A204.1 (cell line): Measurements from ENCODE around the gene DDX27.
"Not testable (repeated sequence)": the region's sequence is repeated elsewhere in the genome, so short reads cannot be mapped to it uniquely, and the experiment has no call there.

Experiments
- FAIRE-seq: peaks from 2 replicates; lab custom pipeline; 2012; peaks lifted over from hg19 to GRCh38; lab: Jason Lieb, UNC

DDX27 gene

DNA sequence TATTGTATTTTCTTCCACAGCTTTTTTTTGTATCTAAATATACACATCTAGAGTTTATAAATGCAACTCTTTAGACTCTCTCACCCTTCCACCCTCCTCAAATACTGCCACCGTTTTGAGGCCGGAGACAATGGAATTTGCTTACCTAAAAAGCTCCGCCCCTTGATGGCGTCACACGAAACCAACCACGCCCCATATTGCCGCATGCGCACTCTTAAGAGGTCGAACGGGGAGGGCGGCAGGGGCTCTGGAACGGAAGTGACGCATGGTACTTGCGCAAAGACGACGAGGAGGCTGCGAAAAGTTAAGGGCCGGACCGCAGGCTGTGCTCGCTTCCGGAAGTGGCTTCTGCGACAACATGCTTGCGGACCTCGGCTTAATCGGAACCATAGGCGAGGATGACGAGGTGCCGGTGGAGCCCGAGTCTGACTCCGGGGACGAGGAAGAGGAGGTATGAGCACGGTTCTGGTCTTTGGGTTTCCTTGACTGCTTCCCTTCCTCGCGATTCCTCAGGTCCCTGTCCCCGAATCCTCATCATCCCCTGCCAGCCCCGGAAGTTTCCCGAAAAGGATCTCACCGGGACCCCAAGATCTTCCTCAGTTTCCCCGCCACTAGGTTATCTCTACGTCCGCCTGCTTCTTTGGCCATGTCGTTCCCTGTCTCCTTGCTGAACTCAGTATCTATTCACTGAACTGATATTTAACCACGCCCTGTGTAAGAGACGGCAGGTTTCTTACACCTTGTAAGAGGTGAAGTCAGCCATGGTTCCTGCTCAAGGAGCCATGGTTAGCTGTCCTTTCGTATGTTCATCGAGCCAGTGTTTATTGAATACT lies at the start of gene DDX27:
TSS of gene DDX27 (plus strand) at position 326 of the 833 bp plus-strand sequence. CDS start at position 359, 33 bp downstream.
- peak; percentile 98 for FAIRE-seq

DNA sequence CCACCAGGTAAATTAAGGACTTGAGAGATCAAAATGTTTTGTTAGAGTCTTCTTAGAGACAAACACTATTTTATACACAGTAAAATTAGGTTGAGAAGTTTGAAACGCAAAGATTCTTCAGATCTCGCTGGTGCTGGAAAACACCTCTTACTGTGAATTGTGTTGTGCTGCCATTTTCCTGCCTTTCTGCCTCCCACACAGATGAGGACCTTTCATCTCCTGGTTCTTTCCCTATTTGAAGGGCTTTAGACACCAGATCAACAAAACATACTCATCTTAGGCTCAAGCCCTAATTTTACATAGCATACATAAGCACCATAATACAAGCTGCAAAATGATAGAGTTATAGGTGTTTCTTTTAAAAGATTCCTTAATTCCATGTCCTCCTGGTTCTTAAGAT lies 49.7 kb upstream of the DDX27 start:
- FAIRE-seq = no peak

- FAIRE-seq = no peak
These were observed 48.5 kb upstream of the DDX27 start for GRCh38 chr20:49170714-49171113.

DNA sequence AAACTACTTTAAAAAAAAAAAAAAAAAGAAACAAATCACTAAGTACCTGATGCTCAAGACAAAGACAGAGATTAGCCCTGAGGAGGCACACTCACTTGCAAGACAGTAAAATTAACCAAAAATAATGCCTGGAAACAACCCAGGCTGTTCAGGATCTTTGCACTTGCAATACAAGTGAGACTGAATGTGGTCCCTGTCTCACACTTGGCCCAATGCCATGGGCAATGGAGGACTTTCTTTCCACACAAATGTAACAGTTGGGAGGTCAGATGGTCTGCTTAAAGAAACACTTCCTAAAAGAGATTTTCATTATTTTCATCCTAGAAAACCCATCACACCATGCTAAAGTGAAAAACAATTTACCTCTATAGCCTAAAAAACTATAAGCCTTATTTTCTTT lies 47.3 kb upstream of the DDX27 start:
- no peak for FAIRE-seq

DNA sequence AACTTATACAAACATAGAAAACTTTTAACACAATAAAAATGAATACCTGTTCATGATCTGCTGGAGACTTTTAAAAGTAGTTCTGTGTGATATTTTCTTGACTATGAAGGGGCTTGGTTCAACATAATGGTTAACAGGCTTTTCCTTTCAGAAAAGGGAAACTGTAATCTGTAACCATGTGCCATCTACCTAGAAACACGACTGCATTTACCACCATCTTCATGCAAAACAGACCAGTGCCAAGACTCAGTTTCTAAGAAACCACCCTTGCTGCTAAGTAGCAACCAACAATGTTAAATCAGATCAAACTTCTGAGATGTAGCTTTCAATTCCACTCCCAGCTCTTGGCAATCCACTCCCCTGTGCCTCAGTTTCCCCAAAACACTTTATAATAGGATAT lies 46.8 kb upstream of the DDX27 start:
- FAIRE-seq = no peak

- no peak for FAIRE-seq
These were observed 45.0 kb upstream of the DDX27 start for GRCh38 chr20:49174183-49174582.

DNA sequence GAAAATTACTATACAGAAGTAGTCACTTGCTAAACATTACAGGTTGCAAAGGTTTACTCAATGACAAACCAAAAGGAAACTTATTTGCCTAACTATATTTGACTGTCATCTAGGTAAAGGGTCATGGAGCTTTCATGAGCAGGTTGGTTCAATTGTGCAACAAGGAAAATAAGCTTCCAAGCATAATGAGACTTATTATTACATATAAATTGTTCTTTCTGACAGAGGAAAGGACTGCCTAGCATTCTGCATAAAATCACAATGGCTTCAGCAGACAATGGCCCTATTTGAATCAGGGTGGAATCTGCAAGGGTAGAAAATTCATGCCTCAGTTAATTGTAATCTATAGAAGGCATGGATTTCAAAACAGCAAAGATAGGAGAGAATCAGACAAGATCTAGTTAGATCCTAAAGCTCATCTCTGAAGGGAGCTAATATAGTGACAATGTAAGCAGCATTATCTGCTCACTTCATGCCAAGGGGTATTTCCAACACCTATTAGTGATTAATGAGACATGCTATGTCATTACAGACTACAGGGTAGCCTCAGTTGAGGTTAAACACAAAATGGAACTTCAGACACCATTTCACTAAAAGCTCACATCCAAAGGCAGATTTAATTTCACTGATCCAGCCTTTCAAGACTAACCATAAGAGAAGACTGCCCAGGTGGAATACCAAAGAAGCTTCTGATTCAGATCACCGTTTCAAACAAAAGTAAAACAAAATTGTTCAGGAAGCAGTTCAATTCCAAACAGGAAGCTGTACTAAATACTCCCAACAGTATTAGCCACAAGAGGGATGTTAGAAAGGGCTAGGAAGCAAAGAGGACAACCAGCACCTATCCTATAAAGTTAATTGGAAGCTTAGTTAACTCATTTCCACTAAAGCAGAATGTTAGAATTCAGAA lies 39.6 kb upstream of the DDX27 start:
- no peak for FAIRE-seq

GRCh38 chr20:49181265-49181877 lies 37.8 kb upstream of the DDX27 start:
- FAIRE-seq = no peak

GRCh38 chr20:49183444-49183843 lies 35.8 kb upstream of the DDX27 start:
- FAIRE-seq = no peak

- FAIRE-seq = not testable (repeated sequence)
These were observed 35.1 kb upstream of the DDX27 start for GRCh38 chr20:49184084-49184501.

GRCh38 chr20:49184691-49185070 lies 34.5 kb upstream of the DDX27 start:
- FAIRE-seq = no peak

DNA sequence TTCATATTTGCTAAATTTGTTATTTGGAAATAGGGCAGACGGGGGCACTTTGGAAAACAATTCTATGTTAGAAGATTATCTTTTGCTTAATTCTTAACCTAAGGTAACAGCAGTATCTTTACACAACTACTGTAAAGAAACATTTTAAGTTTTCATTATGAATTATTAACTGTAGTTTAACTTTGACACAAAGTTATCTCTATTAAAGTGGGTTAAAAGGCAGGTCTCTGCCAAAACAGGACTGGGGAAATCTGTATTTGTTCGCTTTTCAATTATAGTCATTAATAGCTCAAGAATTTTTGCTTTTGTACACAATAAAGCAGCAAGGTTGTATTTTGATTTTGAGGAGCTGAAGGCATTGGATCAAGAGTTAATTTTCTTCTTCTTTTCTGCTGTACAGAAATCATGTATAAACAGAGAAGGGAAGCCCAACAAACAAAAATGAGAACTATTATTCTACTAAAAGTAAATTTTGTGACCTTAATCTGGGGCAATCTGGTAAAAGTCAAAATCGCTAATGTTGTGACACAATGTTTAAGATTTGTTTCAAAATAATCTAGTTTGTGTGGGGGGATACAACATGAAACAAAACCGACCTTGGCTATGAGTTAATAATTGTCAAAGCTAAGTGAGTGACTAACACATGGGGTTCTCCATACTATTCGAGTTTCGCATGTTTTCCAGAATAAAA lies 34.0 kb upstream of the DDX27 start:
- no peak for FAIRE-seq

- no peak for FAIRE-seq
These were observed 32.5 kb upstream of the DDX27 start for GRCh38 chr20:49186535-49187329.

DNA sequence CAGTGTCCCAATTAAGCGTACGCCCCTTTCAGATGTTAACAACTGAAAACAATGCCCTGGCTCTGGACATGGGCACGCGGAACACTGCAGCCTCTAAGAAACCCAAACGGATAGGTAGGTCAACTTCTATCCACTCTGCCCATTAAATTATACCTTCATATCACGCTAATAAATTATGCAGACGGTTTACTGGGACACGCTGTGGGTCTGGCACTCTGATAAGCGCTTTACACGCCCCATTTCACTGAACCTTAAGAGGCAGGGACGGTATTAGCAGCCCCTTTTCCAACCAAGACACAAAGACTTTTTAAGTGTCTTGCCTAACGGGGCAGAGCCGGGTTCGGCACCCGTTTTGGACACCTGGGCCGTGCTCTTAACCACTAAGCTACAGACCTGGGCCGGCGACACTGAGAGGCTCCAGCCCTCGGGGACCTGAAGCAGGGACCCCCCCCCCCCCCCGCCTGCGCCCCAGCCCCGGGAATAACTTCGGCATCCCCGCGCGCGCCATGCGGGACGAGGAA lies 31.8 kb upstream of the DDX27 start:
- FAIRE-seq = no peak

- no peak for FAIRE-seq
These were observed 31.2 kb upstream of the DDX27 start, which contains the start of gene STAU1 for GRCh38 chr20:49187851-49188641. Gene STAU1 (minus strand): TSS chr20:49188334. CDS start chr20:49166201, 22,133 bp downstream.

- FAIRE-seq = not testable (repeated sequence)
These were observed 26.2 kb upstream of the DDX27 start for GRCh38 chr20:49192944-49193518.

DNA sequence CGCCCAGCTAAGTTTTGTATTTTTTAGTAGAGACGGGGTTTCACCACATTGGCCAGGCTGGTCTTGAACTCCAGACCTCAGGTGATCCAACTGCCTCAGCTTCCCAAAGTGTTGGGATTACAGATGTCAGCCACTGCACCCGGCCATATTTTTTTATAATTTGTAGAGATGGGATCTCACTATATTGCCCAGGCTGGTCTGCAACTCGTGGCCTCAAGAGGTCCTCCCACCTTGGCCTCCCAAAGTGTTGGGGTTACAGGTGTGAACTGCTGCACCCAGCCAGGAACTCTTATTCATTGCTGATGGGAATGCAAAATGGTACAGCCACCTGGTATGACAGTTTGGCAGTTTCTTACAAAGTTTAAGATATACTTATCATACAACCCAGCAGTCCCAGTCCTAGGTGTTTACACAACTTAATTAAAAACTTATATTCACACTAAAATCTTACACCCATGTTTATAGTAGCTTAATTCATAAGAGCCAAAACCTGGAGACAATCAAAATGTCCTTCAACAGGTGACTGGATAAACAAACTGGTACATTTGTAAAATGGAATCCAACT lies 19.4 kb upstream of the DDX27 start:
- FAIRE-seq = no peak

- FAIRE-seq = no peak
These were observed 16.2 kb upstream of the DDX27 start for GRCh38 chr20:49203011-49203410.

GRCh38 chr20:49203746-49204145 lies 15.5 kb upstream of the DDX27 start:
- no peak for FAIRE-seq
